SK-N-SH (cell line): ENCODE measurements around the gene MCRS1. TPM values are rescaled to one million over a fixed set of nuclear protein-coding genes. Genes with fewer than 3 reads are reported as not detected.

Experiments
- CTCF ChIA-PET: fragments of 300-600, 350-600 bp; formaldehyde crosslinking; extraction: SDS; loops from one replicate; lab custom pipeline; 2021; lab: Yijun Ruan, JAX
- POLR2A ChIA-PET: fragments of 350-600 bp; sonication (Branson Sonifier 250); formaldehyde crosslinking; extraction: SDS; loops from one replicate; lab custom pipeline; 2020; ENCODE audit warnings: antibody characterized with exemption, inconsistent platforms; lab: Yijun Ruan, JAX
- DNase-seq: peaks from one replicate; pipeline ENCODE4 v3.0.0; 2012
- H2AFZ ChIP-seq: fragments of 200-600 bp; sonication (generic); 2 replicates; pipeline ENCODE4 v1.8.1; 2016; ENCODE audit warnings: antibody characterized with exemption, mild to moderate bottlenecking, low read depth
- H3F3A ChIP-seq: fragments of 200-600 bp; sonication (generic); replicated peaks from 2 replicates; pipeline ENCODE3; 2016; ENCODE audit warnings: antibody characterized with exemption, mild to moderate bottlenecking; ENCODE audit not compliant: insufficient read depth
- H3K27ac ChIP-seq, 2 experiments: fragments of 200-500 bp in 1 of 2; fragments of 200-600 bp in 1 of 2; sonication (Bioruptor generic) in 1 of 2; sonication (generic), shearing (Covaris generic) in 1 of 2; 2 replicates each; pipeline versions ENCODE4 v1.5.1 to v1.6.1; 2014 to 2016; ENCODE audit warnings: low read depth in 2 of 2, inconsistent platforms in 1 of 2, low read length in 1 of 2, mild to moderate bottlenecking in 1 of 2, mixed read lengths in 1 of 2
- H3K27me3 ChIP-seq: fragments of 200-600 bp; sonication (generic), shearing (Covaris generic); 2 replicates; pipeline ENCODE4 v1.6.1; 2016; ENCODE audit warnings: mixed run types; ENCODE audit not compliant: insufficient read depth
- H3K36me3 ChIP-seq, 2 experiments: fragments of 200-500 bp in 1 of 2; fragments of 200-600 bp in 1 of 2; sonication (Bioruptor generic) in 1 of 2; sonication (generic) in 1 of 2; replicated peaks in 1 of 2; 2 replicates each; pipeline versions ENCODE3 to v1.5.1; 2014 to 2016; ENCODE audit warnings: low read length in 1 of 2, mild to moderate bottlenecking in 1 of 2; ENCODE audit not compliant: insufficient read depth in 2 of 2, control insufficient read depth in 1 of 2
- H3K4me1 ChIP-seq, 2 experiments: fragments of 200-500 bp in 1 of 2; fragments of 200-600 bp in 1 of 2; sonication (Bioruptor generic) in 1 of 2; sonication (generic), shearing (Covaris generic) in 1 of 2; 2 replicates each; pipeline versions ENCODE4 v1.5.1 to v1.6.1; 2014 to 2016; ENCODE audit warnings: low read depth in 1 of 2, low read length in 1 of 2, mixed run types in 1 of 2; ENCODE audit not compliant: insufficient read depth in 2 of 2, control insufficient read depth in 1 of 2
- H3K4me2 ChIP-seq: fragments of 200-600 bp; sonication (generic), shearing (Covaris generic); 2 replicates; pipeline ENCODE4 v1.6.1; 2017; ENCODE audit warnings: mixed run types
- H3K4me3 ChIP-seq, 2 experiments: fragments of 200-500 bp in 1 of 2; fragments of 200-600 bp in 1 of 2; sonication (Bioruptor generic) in 1 of 2; sonication (generic), shearing (Covaris generic) in 1 of 2; 2 replicates each; pipeline versions ENCODE4 v1.5.1 to v1.8.1; 2014 to 2016; ENCODE audit warnings: low read depth in 2 of 2, inconsistent platforms in 1 of 2, low read length in 1 of 2, mild to moderate bottlenecking in 1 of 2, mixed read lengths in 1 of 2, moderate library complexity in 1 of 2
- H3K79me2 ChIP-seq: fragments of 200-600 bp; sonication (generic); 2 replicates; pipeline ENCODE4 v1.8.1; 2017; ENCODE audit warnings: mild to moderate bottlenecking; ENCODE audit not compliant: insufficient read depth
- H3K9ac ChIP-seq: fragments of 200-600 bp; sonication (generic); 2 replicates; pipeline ENCODE4 v1.6.1; 2017; ENCODE audit warnings: mixed run types
- H3K9me2 ChIP-seq: fragments of 200-600 bp; sonication (generic); 2 replicates; pipeline ENCODE4 v1.6.1; 2017; ENCODE audit warnings: mixed run types
- H3K9me3 ChIP-seq: fragments of 200-600 bp; sonication (generic); 2 replicates; pipeline ENCODE4 v1.6.1; 2017; ENCODE audit warnings: mixed run types, mild to moderate bottlenecking, moderate library complexity
- H4K20me1 ChIP-seq: fragments of 200-600 bp; sonication (generic); 2 replicates; pipeline ENCODE4 v1.6.1; 2017; ENCODE audit warnings: mild to moderate bottlenecking, mixed run types; ENCODE audit not compliant: insufficient read depth
- CHD2 ChIP-seq: fragments of 150-350 bp; IDR thresholded peaks from 2 replicates; pipeline ENCODE4 v1.6.1; 2018; ENCODE audit warnings: low read length; ENCODE audit not compliant: partially characterized antibody
- EP300 ChIP-seq, 2 experiments: IDR thresholded peaks; 2 replicates each; pipeline versions ENCODE4 v1.4.0 to v1.6.1; 2012; ENCODE audit warnings: borderline replicate concordance in 1 of 2, low read depth in 1 of 2, low read length in 1 of 2
- EZH2phosphoT487 ChIP-seq: fragments of 200-600 bp; sonication (generic); IDR thresholded peaks from 2 replicates; pipeline ENCODE4 v1.6.1; 2017; ENCODE audit warnings: low read depth, mixed run types, mild to moderate bottlenecking, antibody characterized with exemption, moderate library complexity, borderline replicate concordance
- FOSL2 ChIP-seq: IDR thresholded peaks from 2 replicates; pipeline ENCODE4 v1.4.0; 2012; ENCODE audit warnings: low read depth, mild to moderate bottlenecking, moderate library complexity, borderline replicate concordance
- FOXJ3 ChIP-seq: sonication (generic); formaldehyde crosslinking; IDR thresholded peaks from 2 replicates; pipeline ENCODE4 v1.5.1; 2020; ENCODE audit warnings: mild to moderate bottlenecking, missing genetic modification reagents
- GABPA ChIP-seq: IDR thresholded peaks from 2 replicates; pipeline ENCODE4 v1.4.0; 2012; ENCODE audit warnings: low read depth, mild to moderate bottlenecking
- GATA2 ChIP-seq: sonication (generic); formaldehyde crosslinking; IDR thresholded peaks from 2 replicates; pipeline ENCODE4 v1.5.0; 2020; ENCODE audit warnings: mild to moderate bottlenecking, missing genetic modification reagents
- JUND ChIP-seq: IDR thresholded peaks from 2 replicates; pipeline ENCODE4 v1.4.0; 2012
- MEF2A ChIP-seq: IDR thresholded peaks from 2 replicates; pipeline ENCODE4 v1.4.0; 2012; ENCODE audit warnings: low read depth, borderline replicate concordance
- MXI1 ChIP-seq: IDR thresholded peaks from 2 replicates; pipeline ENCODE4 v1.6.1; 2012; ENCODE audit warnings: mild to moderate bottlenecking, low read depth, low read length, improper control_type of control experiment
- NFIC ChIP-seq: IDR thresholded peaks from 2 replicates; pipeline ENCODE4 v1.4.0; 2012; ENCODE audit warnings: borderline replicate concordance
- NRF1 ChIP-seq: IDR thresholded peaks from 2 replicates; pipeline ENCODE4 v1.6.1; 2012; ENCODE audit warnings: low read depth, mild to moderate bottlenecking, low read length
- RAD21 ChIP-seq: IDR thresholded peaks from 2 replicates; pipeline ENCODE4 v1.6.1; 2012; ENCODE audit warnings: mild to moderate bottlenecking, low read length
- RCOR1 ChIP-seq: fragments of 150-350 bp; IDR thresholded peaks from 2 replicates; pipeline ENCODE4 v1.6.1; 2017; ENCODE audit warnings: antibody characterized with exemption, low read length
- RFX5 ChIP-seq: IDR thresholded peaks from 2 replicates; pipeline ENCODE4 v1.6.1; 2012; ENCODE audit warnings: mild to moderate bottlenecking, improper control_type of control experiment, low read length
- RXRA ChIP-seq: IDR thresholded peaks from 2 replicates; pipeline ENCODE4 v1.4.0; 2012; ENCODE audit warnings: low read depth, mild to moderate bottlenecking, borderline replicate concordance
- SIN3A ChIP-seq: IDR thresholded peaks from 2 replicates; pipeline ENCODE4 v1.6.1; 2012; ENCODE audit warnings: low read depth, mild to moderate bottlenecking, low read length, moderate library complexity, borderline replicate concordance
- TAF1 ChIP-seq: IDR thresholded peaks from 2 replicates; pipeline ENCODE4 v1.6.1; 2012; ENCODE audit warnings: low read depth, mild to moderate bottlenecking, low read length, moderate library complexity, borderline replicate concordance
- TCF12 ChIP-seq: IDR thresholded peaks from 2 replicates; pipeline ENCODE4 v1.4.0; 2012
- YY1 ChIP-seq: IDR thresholded peaks from 2 replicates; pipeline ENCODE4 v1.4.0; 2012; ENCODE audit warnings: low read depth, mild to moderate bottlenecking
- WGBS: methylation state at CpG from one replicate; pipeline ENCODE4 v1.1.6; 2017; ENCODE audit warnings: low lambda C conversion rate; 5-methylcytosine and 5-hydroxymethylcytosine counted together
- polyA plus RNA-seq, 3 experiments: library from polyadenylated mRNA; depleted of rRNA; stranded (reverse); fragments of >200 nt; gene quantifications; 2 replicates each; pipeline ENCODE4 v1.2.3, GENCODE V29; 2012
- TF ChIP-seq, protein P1 (sequence below): IDR thresholded peaks from 2 replicates; pipeline ENCODE4 v1.4.0; 2012; ENCODE audit warnings: low read depth, borderline replicate concordance
- TF ChIP-seq, protein P2 (sequence below): fragments of 150-350 bp; IDR thresholded peaks from 2 replicates; pipeline ENCODE4 v1.6.1; 2016; ENCODE audit warnings: mild to moderate bottlenecking, low read depth, low read length
- TF ChIP-seq, protein P3 (sequence below): fragments of 200-600 bp; sonication (generic); IDR thresholded peaks from 2 replicates; pipeline ENCODE4 v1.6.1; 2017; ENCODE audit warnings: antibody characterized with exemption, mild to moderate bottlenecking, moderate library complexity
- TF ChIP-seq, protein P4 (sequence below): IDR thresholded peaks from 2 replicates; pipeline ENCODE4 v1.4.0; 2012; ENCODE audit warnings: low read depth, borderline replicate concordance
- TF ChIP-seq, protein P5 (sequence below): fragments of 150-350 bp; IDR thresholded peaks from 2 replicates; pipeline ENCODE4 v1.6.1; 2017; ENCODE audit warnings: antibody characterized with exemption, low read length, low read depth, borderline replicate concordance

Gene MCRS1
- polyA plus RNA-seq, 1 of the 3 experiments (the other 2 are of a cell fraction), result 107 TPM

DNA sequence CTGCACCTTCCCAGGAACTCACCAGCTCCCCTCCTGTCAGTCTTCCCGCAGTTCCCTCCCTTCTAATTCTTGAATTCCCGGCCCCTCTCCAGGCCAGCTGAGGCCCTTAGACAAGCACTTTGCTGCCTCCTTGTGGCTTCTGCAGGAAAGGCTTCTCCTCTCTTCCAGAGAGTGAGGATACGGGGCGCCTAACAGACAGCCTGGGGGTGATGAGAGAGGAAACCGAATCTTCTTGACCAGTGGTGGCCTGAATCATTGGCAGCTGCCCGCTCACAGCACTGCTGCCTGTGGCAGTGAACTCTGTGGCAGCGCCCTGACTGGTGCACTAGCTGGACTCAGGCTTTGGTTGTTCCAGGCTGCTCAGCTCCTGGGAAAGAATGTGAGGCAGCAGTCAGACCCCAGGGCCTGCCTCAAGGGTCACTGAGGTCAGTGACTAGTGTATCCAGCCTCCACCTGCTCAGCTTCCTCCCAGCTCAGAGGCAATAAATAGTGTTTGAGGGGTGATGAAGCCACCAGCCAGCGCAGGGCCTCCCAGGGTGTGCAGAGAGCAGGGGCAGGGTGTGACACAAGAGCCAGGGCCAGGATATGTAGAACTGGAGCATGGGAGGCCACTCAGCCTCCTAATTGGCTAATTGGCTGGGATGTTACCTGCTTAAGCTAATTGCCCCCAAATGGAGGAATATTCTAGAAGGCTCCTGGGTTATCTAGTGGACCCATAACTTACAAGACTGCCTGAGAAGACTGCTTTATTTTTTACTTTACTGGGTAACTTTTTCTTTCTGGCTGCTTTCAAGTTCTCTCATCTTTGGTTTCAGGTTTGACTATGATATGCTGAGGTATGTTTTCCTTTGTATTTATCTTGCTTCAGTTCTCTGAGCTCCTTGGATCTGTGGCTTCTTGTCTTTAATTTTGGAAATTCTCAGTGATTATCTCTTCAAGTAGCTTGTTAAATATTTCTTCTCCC is 12.9 kb upstream of the MCRS1 start:
- ChIA-PET CTCF (interaction anchor here (0.7 to 4.5 kb wide), 50 partner anchors 8 to 292 kb away, joined by 3 to 73 read pairs (median 5); partner anchors contain the start of genes C1QL4, DNAJC22, FAM186B and KCNH3), POLR2A (interaction anchor here (0.6 to 1.0 kb wide), 2 partner anchors 13 to 221 kb away, joined by 3 to 4 read pairs; partner anchors contain the start of gene MCRS1)
- Histone ChIP-seq H3K9me2 (no peaks in the 10 kb centered on the region), H3F3A (peaks cover 3% of the 10 kb centered on the region), H3K4me1 (peaks cover 0 to 18% of the 10 kb centered on the region in 2 experiments; a peak in 1 of 4 replicates), H4K20me1 (peaks cover 7% of the 10 kb centered on the region; the same call in 1 of the 2 replicates), H3K36me3 (peaks cover 18 to 20% of the 10 kb centered on the region in 2 experiments), H2AFZ (no peak overlapping the region), H3K27ac (no peak overlapping the region; a peak in 1 of 4 replicates), H3K27me3 (no peaks in the 10 kb centered on the region), H3K4me3 (no peak overlapping the region; a peak in 1 of 4 replicates), H3K9me3 (no peaks in the 10 kb centered on the region), H3K4me2 (no peak overlapping the region), H3K9ac (no peak overlapping the region), H3K79me2 (no peaks in the 10 kb centered on the region; the same call in 1 of the 2 replicates)
- WGBS, result 55% methylated on average over 6 of the region's 8 CpGs
- peak; percentile 83 for DNase-seq
- TF ChIP-seq NFIC, result no peak
- TF ChIP-seq, protein P1, sequence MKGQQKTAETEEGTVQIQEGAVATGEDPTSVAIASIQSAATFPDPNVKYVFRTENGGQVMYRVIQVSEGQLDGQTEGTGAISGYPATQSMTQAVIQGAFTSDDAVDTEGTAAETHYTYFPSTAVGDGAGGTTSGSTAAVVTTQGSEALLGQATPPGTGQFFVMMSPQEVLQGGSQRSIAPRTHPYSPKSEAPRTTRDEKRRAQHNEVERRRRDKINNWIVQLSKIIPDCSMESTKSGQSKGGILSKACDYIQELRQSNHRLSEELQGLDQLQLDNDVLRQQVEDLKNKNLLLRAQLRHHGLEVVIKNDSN, result no peak
- no peak for TF ChIP-seq TAF1
- TF ChIP-seq CHD2, result no peak
- TF ChIP-seq, protein P2, sequence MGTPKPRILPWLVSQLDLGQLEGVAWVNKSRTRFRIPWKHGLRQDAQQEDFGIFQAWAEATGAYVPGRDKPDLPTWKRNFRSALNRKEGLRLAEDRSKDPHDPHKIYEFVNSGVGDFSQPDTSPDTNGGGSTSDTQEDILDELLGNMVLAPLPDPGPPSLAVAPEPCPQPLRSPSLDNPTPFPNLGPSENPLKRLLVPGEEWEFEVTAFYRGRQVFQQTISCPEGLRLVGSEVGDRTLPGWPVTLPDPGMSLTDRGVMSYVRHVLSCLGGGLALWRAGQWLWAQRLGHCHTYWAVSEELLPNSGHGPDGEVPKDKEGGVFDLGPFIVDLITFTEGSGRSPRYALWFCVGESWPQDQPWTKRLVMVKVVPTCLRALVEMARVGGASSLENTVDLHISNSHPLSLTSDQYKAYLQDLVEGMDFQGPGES, result no peak
- TF ChIP-seq, protein P3, sequence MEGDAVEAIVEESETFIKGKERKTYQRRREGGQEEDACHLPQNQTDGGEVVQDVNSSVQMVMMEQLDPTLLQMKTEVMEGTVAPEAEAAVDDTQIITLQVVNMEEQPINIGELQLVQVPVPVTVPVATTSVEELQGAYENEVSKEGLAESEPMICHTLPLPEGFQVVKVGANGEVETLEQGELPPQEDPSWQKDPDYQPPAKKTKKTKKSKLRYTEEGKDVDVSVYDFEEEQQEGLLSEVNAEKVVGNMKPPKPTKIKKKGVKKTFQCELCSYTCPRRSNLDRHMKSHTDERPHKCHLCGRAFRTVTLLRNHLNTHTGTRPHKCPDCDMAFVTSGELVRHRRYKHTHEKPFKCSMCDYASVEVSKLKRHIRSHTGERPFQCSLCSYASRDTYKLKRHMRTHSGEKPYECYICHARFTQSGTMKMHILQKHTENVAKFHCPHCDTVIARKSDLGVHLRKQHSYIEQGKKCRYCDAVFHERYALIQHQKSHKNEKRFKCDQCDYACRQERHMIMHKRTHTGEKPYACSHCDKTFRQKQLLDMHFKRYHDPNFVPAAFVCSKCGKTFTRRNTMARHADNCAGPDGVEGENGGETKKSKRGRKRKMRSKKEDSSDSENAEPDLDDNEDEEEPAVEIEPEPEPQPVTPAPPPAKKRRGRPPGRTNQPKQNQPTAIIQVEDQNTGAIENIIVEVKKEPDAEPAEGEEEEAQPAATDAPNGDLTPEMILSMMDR, result peak; percentile 88
- TF ChIP-seq NRF1, result no peak
- no peak for TF ChIP-seq GABPA
- TF ChIP-seq JUND, result no peak
- TF ChIP-seq EZH2phosphoT487, result no peak
- no peak for TF ChIP-seq GATA2
- no peak for TF ChIP-seq MEF2A
- TF ChIP-seq, protein P4, sequence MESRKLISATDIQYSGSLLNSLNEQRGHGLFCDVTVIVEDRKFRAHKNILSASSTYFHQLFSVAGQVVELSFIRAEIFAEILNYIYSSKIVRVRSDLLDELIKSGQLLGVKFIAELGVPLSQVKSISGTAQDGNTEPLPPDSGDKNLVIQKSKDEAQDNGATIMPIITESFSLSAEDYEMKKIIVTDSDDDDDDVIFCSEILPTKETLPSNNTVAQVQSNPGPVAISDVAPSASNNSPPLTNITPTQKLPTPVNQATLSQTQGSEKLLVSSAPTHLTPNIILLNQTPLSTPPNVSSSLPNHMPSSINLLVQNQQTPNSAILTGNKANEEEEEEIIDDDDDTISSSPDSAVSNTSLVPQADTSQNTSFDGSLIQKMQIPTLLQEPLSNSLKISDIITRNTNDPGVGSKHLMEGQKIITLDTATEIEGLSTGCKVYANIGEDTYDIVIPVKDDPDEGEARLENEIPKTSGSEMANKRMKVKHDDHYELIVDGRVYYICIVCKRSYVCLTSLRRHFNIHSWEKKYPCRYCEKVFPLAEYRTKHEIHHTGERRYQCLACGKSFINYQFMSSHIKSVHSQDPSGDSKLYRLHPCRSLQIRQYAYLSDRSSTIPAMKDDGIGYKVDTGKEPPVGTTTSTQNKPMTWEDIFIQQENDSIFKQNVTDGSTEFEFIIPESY, result no peak
- TF ChIP-seq RAD21, result peak; percentile 82
- no peak for TF ChIP-seq SIN3A
- no peak for TF ChIP-seq RFX5
- no peak for TF ChIP-seq TCF12
- TF ChIP-seq, protein P5, sequence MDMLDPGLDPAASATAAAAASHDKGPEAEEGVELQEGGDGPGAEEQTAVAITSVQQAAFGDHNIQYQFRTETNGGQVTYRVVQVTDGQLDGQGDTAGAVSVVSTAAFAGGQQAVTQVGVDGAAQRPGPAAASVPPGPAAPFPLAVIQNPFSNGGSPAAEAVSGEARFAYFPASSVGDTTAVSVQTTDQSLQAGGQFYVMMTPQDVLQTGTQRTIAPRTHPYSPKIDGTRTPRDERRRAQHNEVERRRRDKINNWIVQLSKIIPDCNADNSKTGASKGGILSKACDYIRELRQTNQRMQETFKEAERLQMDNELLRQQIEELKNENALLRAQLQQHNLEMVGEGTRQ, result no peak
- no peak for TF ChIP-seq YY1
- no peak for TF ChIP-seq MXI1
- TF ChIP-seq EP300 (IDR thresholded peaks at IDR 0.05; ENCODE audit: borderline replicate concordance in 1 of 2, low read depth in 1 of 2, low read length in 1 of 2), result no peak; a peak in 1 of 4 replicates
- TF ChIP-seq RXRA, result no peak
- no peak for TF ChIP-seq FOSL2
- TF ChIP-seq FOXJ3 (CRISPR knock-in tag), result no peak
- no peak for TF ChIP-seq RCOR1
